Measurements from ENCODE around the gene CCNB1IP1. TPM values are rescaled to one million over a fixed set of nuclear protein-coding genes. Genes with fewer than 3 reads are reported as not detected.

CCNB1IP1 gene
- total and polyA plus RNA-seq, 2 of the 8 experiments (the other 6 are each of a cell fraction or from before 2014, with no cell fraction given): 173 to 277 TPM

- no peak for TF ChIP-seq CHD7 (IDR thresholded peaks at IDR 0.05; ENCODE audit: insufficient replicate concordance, low read length)
- TF ChIP-seq BRCA1 (IDR thresholded peaks at IDR 0.05; ENCODE audit: low read depth, low read length): no peak
- TF ChIP-seq HDAC2 (IDR thresholded peaks at IDR 0.05; ENCODE audit: borderline replicate concordance in 1 of 2, low read depth in 2 of 2, low read length in 2 of 2): no peak
- no peak for TF ChIP-seq SP2 (IDR thresholded peaks at IDR 0.05; ENCODE audit: low read length)
- no peak for TF ChIP-seq TAF1 (IDR thresholded peaks at IDR 0.05; ENCODE audit: low read depth, low read length)
- TF ChIP-seq ZNF274 (IDR thresholded peaks at IDR 0.05; ENCODE audit: borderline replicate concordance, extremely low read depth, low read length): no peak
- TF ChIP-seq CHD2 (IDR thresholded peaks at IDR 0.05; ENCODE audit: low read length): no peak
- TF ChIP-seq NANOG (IDR thresholded peaks at IDR 0.05; ENCODE audit: insufficient read depth, low read depth, low read length, poor library complexity, severe bottlenecking): no peak
- no peak for TF ChIP-seq SRF (IDR thresholded peaks at IDR 0.05; ENCODE audit: low read depth, low read length)
- TF ChIP-seq SIX5 (IDR thresholded peaks at IDR 0.05; ENCODE audit: low read depth, low read length): no peak
- no peak for TF ChIP-seq SIN3A (conservative IDR thresholded peaks at IDR 0.05 in 1 of 2, IDR thresholded peaks at IDR 0.05 in 1 of 2; ENCODE audit: low read depth in 1 of 2, low read length in 2 of 2)
Observed at GRCh38 chr14:20333494-20333841, 389 bp upstream of the CCNB1IP1 start (continued).
